GM23248 (cell line): ENCODE data around the gene MAML2.

Source experiments
- EZH2 ChIP-seq: fragments of 200-600 bp; sonication (generic); IDR thresholded peaks from 2 replicates; pipeline ENCODE4 v1.6.1; 2018; ENCODE audit warnings: antibody characterized with exemption, mild to moderate bottlenecking; ENCODE audit not compliant: insufficient read depth, poor library complexity, severe bottlenecking
- EZH2phosphoT487 ChIP-seq: fragments of 200-600 bp; sonication (generic); IDR thresholded peaks from 2 replicates; pipeline ENCODE4 v1.6.1; 2018; ENCODE audit warnings: antibody characterized with exemption, moderate library complexity, mild to moderate bottlenecking, low read depth; ENCODE audit not compliant: insufficient read depth

GRCh38 chr11:96358321-96358720 lies 15.3 kb upstream of the MAML2 start:
- no peak for TF ChIP-seq EZH2
- no peak for TF ChIP-seq EZH2phosphoT487
